CD14-positive monocyte (primary cell): ENCODE results near the gene EEF1AKMT2. TPM values are rescaled to one million over a fixed set of nuclear protein-coding genes. Genes with fewer than 3 reads are reported as not detected.

Experiments
- DNase-seq, 3 donors: peaks; one replicate each; pipeline ENCODE4 v3.0.0-alpha.2; 2011 to 2022
- H2AFZ ChIP-seq: 2 replicates; pipeline ENCODE4 v1.6.0; 2012; ENCODE audit warnings: mild to moderate bottlenecking, low read depth, low read length, inconsistent platforms; ENCODE audit not compliant: insufficient read depth, poor library complexity, severe bottlenecking
- H3K27ac ChIP-seq, 2 donors: 1 replicate in 1 of 2; 2 replicates in 1 of 2; pipeline ENCODE4 v1.5.1; 2012 to 2013; ENCODE audit warnings: low read length in 2 of 2, control low read depth in 1 of 2, inconsistent platforms in 1 of 2, low read depth in 1 of 2, mild to moderate bottlenecking in 1 of 2
- H3K27me3 ChIP-seq, 2 donors: one replicate each; pipeline versions ENCODE4 v1.6.0 to v1.6.1; 2011 to 2013; ENCODE audit warnings: low read length in 2 of 2; ENCODE audit not compliant: control insufficient read depth in 2 of 2, insufficient read depth in 2 of 2
- H3K36me3 ChIP-seq, 2 donors: replicated peaks in 1 of 2; 1 replicate in 1 of 2; 2 replicates in 1 of 2; pipeline versions ENCODE4 v1.5.1 to v1.6.1; 2012 to 2013; ENCODE audit warnings: low read length in 2 of 2, control low read depth in 1 of 2, inconsistent platforms in 1 of 2, mild to moderate bottlenecking in 1 of 2; ENCODE audit not compliant: insufficient read depth in 2 of 2, control insufficient read depth in 1 of 2
- H3K4me1 ChIP-seq, 2 donors: 1 replicate in 1 of 2; 2 replicates in 1 of 2; pipeline versions ENCODE4 v1.5.1 to v1.6.1; 2012 to 2013; ENCODE audit warnings: low read length in 2 of 2, control low read depth in 1 of 2, inconsistent platforms in 1 of 2, mild to moderate bottlenecking in 1 of 2, moderate library complexity in 1 of 2; ENCODE audit not compliant: insufficient read depth in 2 of 2, control insufficient read depth in 1 of 2
- H3K4me2 ChIP-seq: replicated peaks from 2 replicates; pipeline ENCODE3; 2012; ENCODE audit warnings: low read length, moderate library complexity, mild to moderate bottlenecking; ENCODE audit not compliant: poor library complexity, severe bottlenecking; ENCODE audit errors: extremely low read depth
- H3K4me3 ChIP-seq, 3 experiments: fragments of 200-600 bp in 1 of 3; sonication (generic) in 1 of 3; replicated peaks in 1 of 3; 1 replicate in 2 of 3; 2 replicates in 1 of 3; pipeline ENCODE4 v1.5.1; 2011 to 2013; ENCODE audit warnings: low read length in 3 of 3, mild to moderate bottlenecking in 3 of 3, control low read depth in 2 of 3, low read depth in 2 of 3, inconsistent platforms in 1 of 3, moderate library complexity in 1 of 3
- H3K79me2 ChIP-seq: 2 replicates; pipeline ENCODE4 v1.6.0; 2012; ENCODE audit warnings: mild to moderate bottlenecking, control low read depth, inconsistent platforms, low read length, moderate library complexity; ENCODE audit not compliant: insufficient read depth
- H3K9ac ChIP-seq: 2 replicates; pipeline ENCODE4 v1.6.0; 2017; ENCODE audit warnings: low read length, mild to moderate bottlenecking; ENCODE audit not compliant: insufficient read depth, poor library complexity, severe bottlenecking
- H3K9me3 ChIP-seq, 2 donors: replicated peaks in 1 of 2; 1 replicate in 1 of 2; 2 replicates in 1 of 2; pipeline versions ENCODE4 v1.5.1 to v1.6.1; 2012 to 2013; ENCODE audit warnings: low read length in 2 of 2, control low read depth in 1 of 2; ENCODE audit not compliant: control insufficient read depth in 1 of 2, insufficient read depth in 1 of 2
- H4K20me1 ChIP-seq: 2 replicates; pipeline ENCODE4 v1.6.0; 2012; ENCODE audit warnings: mild to moderate bottlenecking, low read length, control low read depth, moderate library complexity; ENCODE audit not compliant: insufficient read depth
- H3K27ac Mint-ChIP-seq, 7 donors: one replicate each; pipeline ENCODE4 v1.8.0; 2020; ENCODE audit warnings: mild to moderate bottlenecking in 7 of 7, mixed read lengths in 7 of 7, moderate library complexity in 6 of 7, inconsistent platforms in 2 of 7
- H3K27me3 Mint-ChIP-seq, 3 donors: one replicate each; pipeline ENCODE4 v1.8.0; 2021 to 2022; ENCODE audit warnings: low read depth in 3 of 3, mild to moderate bottlenecking in 3 of 3, mixed read lengths in 3 of 3, moderate library complexity in 3 of 3, inconsistent platforms in 1 of 3
- H3K36me3 Mint-ChIP-seq, 2 donors: one replicate each; pipeline ENCODE4 v1.8.0; 2020; ENCODE audit warnings: mixed read lengths in 2 of 2, inconsistent platforms in 1 of 2, mild to moderate bottlenecking in 1 of 2
- H3K4me1 Mint-ChIP-seq: one replicate; pipeline ENCODE4 v1.8.0; 2020; ENCODE audit warnings: mild to moderate bottlenecking, mixed read lengths
- H3K4me3 Mint-ChIP-seq, 2 donors: one replicate each; pipeline ENCODE4 v1.8.0; 2020; ENCODE audit warnings: mild to moderate bottlenecking in 2 of 2, mixed read lengths in 2 of 2, moderate library complexity in 1 of 2
- H3K9me3 Mint-ChIP-seq, 7 donors: one replicate each; pipeline ENCODE4 v1.8.0; 2020 to 2022; ENCODE audit warnings: mixed read lengths in 7 of 7, mild to moderate bottlenecking in 6 of 7, moderate library complexity in 6 of 7, inconsistent platforms in 2 of 7
- WGBS: methylation state at CpG from one replicate; pipeline ENCODE4 v1.1.5; 2013; ENCODE audit warnings: missing lambda C conversion rate; ENCODE audit not compliant: insufficient coverage; 5-methylcytosine and 5-hydroxymethylcytosine counted together
- intact Hi-C, 2 donors: fragments of 100-400 bp; cut with micrococcal nuclease; formaldehyde crosslinking; loops; one replicate each; pipeline versions ENCODE4 v1.15.0 to v1.15.1; 2023
- polyA plus RNA-seq, 3 donors: library from polyadenylated mRNA; depleted of rRNA in 1 of 3; unstranded in 2 of 3; stranded (reverse) in 1 of 3; fragments of 300-500 nt in 2 of 3; fragments of >200 nt in 1 of 3; fragmentation: Illumina TruSeq in 2 of 3; gene quantifications; 1 replicate in 2 of 3; 2 replicates in 1 of 3; pipeline ENCODE4 v1.2.3, GENCODE V29; 2012 to 2021
- TF ChIP-seq, protein P1 (sequence below): fragments of 200-600 bp; IDR thresholded peaks from one replicate; pipeline ENCODE4 v1.8.0; 2022; ENCODE audit warnings: antibody characterized with exemption, mild to moderate bottlenecking

EEF1AKMT2 gene
- polyA plus RNA-seq, 3 donors: 7.6 to 13.6 (median 8.2) TPM

DNA sequence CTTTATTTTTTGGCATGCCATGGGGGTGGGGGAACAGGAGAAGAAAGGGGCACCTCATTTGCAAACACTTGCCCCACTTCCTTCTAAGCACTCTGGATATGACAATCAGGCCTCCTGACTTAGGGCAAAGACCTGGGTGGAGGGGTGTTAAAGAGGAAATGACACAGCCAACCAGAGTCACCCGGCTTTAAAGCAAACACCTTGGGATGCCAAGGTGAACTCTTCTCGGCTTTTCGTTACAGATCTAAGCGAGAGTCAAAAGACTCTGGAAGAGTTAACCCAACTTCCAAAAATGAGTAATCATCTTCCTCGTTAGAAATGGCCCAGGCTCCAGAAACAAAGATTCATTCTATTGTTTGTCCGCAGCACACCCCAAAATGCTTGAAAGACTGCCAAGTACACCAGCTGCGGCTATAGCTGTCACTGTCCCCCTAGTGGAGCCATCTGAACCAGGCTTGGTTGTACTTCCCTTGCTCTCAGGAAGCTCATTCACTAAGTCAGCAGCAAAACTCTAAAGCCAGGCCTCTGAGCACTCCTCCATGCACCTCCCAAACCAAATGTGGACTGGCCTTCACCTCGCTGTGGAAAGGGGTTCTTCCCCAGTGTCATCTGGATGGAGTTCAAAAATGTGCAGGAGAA is 72.4 kb downstream of the EEF1AKMT2 start:
- Histone ChIP-seq H3K4me1 (peaks cover 76% of the 10 kb centered on the region in 2 donors), H2AFZ (no peak overlapping the region), H3K36me3 (peaks cover 0 to 15% of the 10 kb centered on the region in 2 donors), H3K9me3 (no peaks in the 10 kb centered on the region), H3K4me3 (peak overlapping the region in 1 of 3 experiments; percentile 35), H3K27ac (peak overlapping the region; percentile 97 to 98), H4K20me1 (peaks cover 82% of the 10 kb centered on the region), H3K9ac (peak overlapping the region; percentile 71), H3K79me2 (peaks cover 76% of the 10 kb centered on the region), H3K4me2 (peak overlapping the region; percentile 45), H3K27me3 (no peaks in the 10 kb centered on the region)
- Mint-ChIP-seq H3K4me3 (peak overlapping the region; percentile 43 to 67), H3K36me3 (peaks cover 36 to 40% of the 10 kb centered on the region in 2 donors), H3K9me3 (no peaks in the 10 kb centered on the region), H3K4me1 (peaks cover 86% of the 10 kb centered on the region), H3K27me3 (peaks cover 0 to 1% (median 0%) of the 10 kb centered on the region in 3 donors), H3K27ac (peak overlapping the region; percentile 92 to 99 (median 96))
- peak; percentile 84 to 86 (median 85) for DNase-seq
- 2% methylated on average over 7 of the region's 8 CpGs for WGBS
- intact Hi-C loops: loop anchor here (2.0 to 5.0 kb wide), 3 partner anchors 23 to 47 kb away; no protein-coding TSS in a partner anchor
- TF ChIP-seq, protein P1, sequence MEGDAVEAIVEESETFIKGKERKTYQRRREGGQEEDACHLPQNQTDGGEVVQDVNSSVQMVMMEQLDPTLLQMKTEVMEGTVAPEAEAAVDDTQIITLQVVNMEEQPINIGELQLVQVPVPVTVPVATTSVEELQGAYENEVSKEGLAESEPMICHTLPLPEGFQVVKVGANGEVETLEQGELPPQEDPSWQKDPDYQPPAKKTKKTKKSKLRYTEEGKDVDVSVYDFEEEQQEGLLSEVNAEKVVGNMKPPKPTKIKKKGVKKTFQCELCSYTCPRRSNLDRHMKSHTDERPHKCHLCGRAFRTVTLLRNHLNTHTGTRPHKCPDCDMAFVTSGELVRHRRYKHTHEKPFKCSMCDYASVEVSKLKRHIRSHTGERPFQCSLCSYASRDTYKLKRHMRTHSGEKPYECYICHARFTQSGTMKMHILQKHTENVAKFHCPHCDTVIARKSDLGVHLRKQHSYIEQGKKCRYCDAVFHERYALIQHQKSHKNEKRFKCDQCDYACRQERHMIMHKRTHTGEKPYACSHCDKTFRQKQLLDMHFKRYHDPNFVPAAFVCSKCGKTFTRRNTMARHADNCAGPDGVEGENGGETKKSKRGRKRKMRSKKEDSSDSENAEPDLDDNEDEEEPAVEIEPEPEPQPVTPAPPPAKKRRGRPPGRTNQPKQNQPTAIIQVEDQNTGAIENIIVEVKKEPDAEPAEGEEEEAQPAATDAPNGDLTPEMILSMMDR: peak; percentile 65

DNA sequence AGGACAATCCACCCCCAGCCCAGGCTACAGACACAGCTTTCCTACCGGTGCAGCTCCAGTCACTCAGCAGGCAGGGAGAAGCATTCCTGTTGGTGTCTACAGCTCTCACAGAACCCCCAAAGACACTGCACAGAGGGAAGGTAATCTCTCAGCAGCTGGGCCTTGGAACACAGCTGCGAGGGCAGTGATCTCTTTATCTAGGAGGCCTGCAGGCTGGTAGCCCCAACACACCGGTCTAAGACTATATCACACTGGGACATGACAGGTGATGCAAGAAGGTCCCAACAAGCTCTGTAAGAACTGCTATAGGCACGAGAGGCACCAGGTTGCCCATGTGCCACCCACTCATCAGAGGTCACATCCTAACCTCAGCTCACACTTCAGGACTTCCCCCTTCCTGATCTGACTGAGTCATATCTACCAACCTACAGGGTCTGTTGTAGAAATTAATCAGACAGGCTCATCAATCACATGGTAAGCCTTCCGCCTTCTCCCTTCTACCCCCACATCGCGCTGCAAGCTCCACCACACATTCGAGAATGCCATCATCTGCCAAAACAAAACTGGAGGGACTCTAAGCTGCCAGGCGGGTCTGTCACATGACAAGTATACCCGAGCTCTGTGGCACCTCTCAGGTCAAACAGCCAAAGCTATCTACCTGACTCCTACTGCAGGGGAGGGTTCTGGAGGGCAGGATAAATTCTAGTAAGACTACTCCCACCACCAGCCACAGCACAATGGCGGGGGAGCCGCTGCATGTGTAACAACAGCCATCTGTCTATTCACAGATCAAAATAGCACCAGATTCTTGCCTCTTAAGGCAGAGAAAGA is 73.6 kb downstream of the EEF1AKMT2 start:
- H3K4me3 ChIP-seq: peak overlapping the region in 1 of 3 experiments; percentile 35
- peaks cover 83% of the 10 kb centered on the region for H4K20me1 ChIP-seq

More for the DNA sequence above, 73.6 kb downstream of the EEF1AKMT2 start:
- Histone ChIP-seq H3K4me1 (peaks cover 64 to 69% of the 10 kb centered on the region in 2 donors), H3K79me2 (peaks cover 77% of the 10 kb centered on the region), H3K27me3 (no peaks in the 10 kb centered on the region), H3K27ac (peak overlapping the region; percentile 97 to 98), H3K4me2 (peak overlapping the region; percentile 45), H2AFZ (no peak overlapping the region), H3K9me3 (no peaks in the 10 kb centered on the region), H3K36me3 (peaks cover 0 to 12% of the 10 kb centered on the region in 2 donors), H3K9ac (peak overlapping the region; percentile 71)
- peaks cover 0 to 3% (median 0%) of the 10 kb centered on the region in 3 donors for H3K27me3 Mint-ChIP-seq
- peak overlapping the region; percentile 10 to 62 for H3K4me3 Mint-ChIP-seq
- DNase-seq: peak; percentile 94 to 97 (median 94)
- WGBS: 18% methylated on average over 10 of the region's 12 CpGs
- peaks cover 40 to 43% of the 10 kb centered on the region in 2 donors for H3K36me3 Mint-ChIP-seq
- H3K9me3 Mint-ChIP-seq: no peaks in the 10 kb centered on the region
- peaks cover 82% of the 10 kb centered on the region for H3K4me1 Mint-ChIP-seq
- TF ChIP-seq, protein P1: no peak
- peak overlapping the region; percentile 92 to 99 (median 96) for H3K27ac Mint-ChIP-seq
- intact Hi-C loops: loop anchor here (2.0 to 5.0 kb wide), 3 partner anchors 25 to 46 kb away; no protein-coding TSS in a partner anchor
